HG03103 (cell line): ENCODE data around the gene GNG12.

ENCODE experiments used
- ATAC-seq: cut with Tn5 transposase; IDR thresholded peaks from one replicate; pipeline ENCODE4 v1.9.1; 2021; ENCODE audit warnings: low read depth; ENCODE audit not compliant: unreplicated experiment

Gene GNG12

DNA sequence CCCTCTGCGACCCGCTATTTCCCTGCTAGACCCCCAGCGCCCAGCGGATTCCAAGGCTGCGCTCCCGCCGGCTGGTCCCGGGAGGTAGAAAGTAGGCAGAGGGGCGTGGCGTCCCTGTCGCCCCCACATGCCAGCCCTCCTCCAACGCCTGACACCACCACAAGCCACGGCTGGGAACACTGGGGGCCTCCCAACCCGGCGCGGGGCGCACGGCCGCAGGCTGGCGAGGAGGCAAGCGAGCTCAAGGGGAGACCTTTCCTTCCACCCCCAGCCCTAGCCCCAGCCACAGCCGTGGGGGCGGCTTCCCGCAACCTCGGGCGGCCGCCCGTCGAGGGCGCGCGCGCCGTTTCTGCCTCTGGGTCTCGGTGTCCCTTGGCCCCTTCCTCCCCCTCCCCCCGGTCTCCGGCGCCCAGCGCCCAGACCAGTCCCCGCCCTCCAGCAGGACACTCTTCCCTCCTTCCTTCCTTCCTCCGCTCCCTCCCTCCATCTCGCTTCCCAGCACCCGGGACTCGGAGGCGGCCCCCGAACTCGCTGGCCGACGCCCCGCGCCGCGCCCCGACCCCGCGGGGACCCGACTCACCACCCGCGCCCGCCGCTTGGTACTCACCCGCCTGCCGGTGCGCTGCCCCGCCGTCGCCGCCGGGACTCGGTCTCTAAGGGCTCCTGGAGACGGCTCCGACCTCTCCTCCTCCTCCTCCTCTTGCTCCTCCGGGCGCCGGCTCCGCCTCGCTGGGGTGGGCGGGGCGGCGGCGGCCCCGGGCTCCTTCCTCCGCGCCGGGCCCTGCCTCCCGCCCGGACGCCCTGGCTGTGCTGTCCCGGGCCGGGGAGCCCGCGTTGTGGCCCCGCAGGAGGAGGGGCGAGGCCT lies at the start of gene GNG12:
TSS of gene GNG12 (minus strand) at position 731 of the 865 bp plus-strand sequence. CDS start 125,781 bp downstream, outside the sequence.
- no peak for ATAC-seq

DNA sequence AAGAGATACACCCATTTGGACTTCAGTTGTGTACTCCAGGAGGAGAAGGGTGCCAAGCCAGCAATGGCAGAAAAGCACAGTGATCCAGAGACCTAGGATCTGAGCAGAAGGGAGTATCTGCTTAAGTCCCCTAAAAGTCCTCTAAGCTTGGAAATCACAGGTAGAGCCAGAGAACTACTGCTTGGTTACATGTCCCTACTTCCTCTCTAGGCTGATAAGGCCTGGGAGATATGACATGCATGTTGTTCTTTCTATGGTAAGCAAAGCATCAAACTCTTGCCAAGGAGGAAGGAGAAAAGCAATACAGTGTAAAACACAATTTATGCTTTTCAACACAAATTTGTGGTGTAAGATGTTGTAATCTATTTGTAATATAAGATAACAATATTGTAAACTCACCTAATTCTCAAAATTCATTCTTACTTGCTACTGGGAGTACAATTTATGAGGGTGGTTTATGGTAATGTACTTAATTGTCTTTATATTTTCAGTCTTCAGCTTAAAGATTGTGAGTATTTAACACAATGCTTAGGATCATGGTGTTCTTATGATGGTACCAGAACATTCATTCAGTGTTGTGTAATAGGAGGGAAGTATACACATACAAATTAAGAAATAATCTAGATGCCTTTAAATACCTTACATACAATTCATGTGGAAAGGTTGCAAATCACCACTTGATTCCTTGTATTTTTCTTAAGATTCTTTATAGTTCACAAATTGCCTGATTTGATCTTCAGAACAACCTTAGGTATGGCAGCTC lies 49.1 kb upstream of the GNG12 start:
- no peak for ATAC-seq

GRCh38 chr1:67880056-67880601 lies 46.9 kb upstream of the GNG12 start:
- no peak for ATAC-seq

GRCh38 chr1:67879485-67879884 lies 46.2 kb upstream of the GNG12 start:
- ATAC-seq = no peak

GRCh38 chr1:67874501-67875111 lies 41.3 kb upstream of the GNG12 start:
- no peak for ATAC-seq

GRCh38 chr1:67869233-67869632 lies 36.0 kb upstream of the GNG12 start:
- no peak for ATAC-seq

- no peak for ATAC-seq
Measured at GRCh38 chr1:67863637-67864036, 30.4 kb upstream of the GNG12 start.

- ATAC-seq = no peak
Measured at GRCh38 chr1:67862685-67863084, 29.4 kb upstream of the GNG12 start.

- ATAC-seq = no peak
Measured at GRCh38 chr1:67861856-67862516, 28.7 kb upstream of the GNG12 start.

GRCh38 chr1:67860776-67861175 lies 27.5 kb upstream of the GNG12 start:
- ATAC-seq = no peak

DNA sequence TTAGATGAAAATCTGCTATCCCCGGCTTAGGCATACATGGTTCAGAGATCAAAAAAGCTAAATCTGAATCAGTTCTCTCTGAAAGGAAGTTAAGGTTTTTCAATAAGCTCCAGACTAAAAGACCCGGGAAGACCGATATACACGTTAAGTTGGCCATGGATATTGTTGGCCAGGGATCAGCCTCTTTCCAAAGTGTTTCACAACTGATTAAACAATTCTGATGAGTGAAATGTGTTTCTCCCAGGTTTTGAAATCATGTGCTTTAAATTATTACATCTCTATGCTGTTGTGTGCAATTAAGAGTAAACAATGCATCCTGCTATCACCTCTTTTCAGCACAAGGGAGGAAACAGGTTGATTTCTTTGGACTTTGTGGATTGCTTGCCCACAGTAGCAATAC lies 23.7 kb upstream of the GNG12 start:
- no peak for ATAC-seq

- ATAC-seq = no peak
Measured at GRCh38 chr1:67855961-67856360, 22.7 kb upstream of the GNG12 start.

GRCh38 chr1:67855444-67855843 lies 22.2 kb upstream of the GNG12 start:
- no peak for ATAC-seq

DNA sequence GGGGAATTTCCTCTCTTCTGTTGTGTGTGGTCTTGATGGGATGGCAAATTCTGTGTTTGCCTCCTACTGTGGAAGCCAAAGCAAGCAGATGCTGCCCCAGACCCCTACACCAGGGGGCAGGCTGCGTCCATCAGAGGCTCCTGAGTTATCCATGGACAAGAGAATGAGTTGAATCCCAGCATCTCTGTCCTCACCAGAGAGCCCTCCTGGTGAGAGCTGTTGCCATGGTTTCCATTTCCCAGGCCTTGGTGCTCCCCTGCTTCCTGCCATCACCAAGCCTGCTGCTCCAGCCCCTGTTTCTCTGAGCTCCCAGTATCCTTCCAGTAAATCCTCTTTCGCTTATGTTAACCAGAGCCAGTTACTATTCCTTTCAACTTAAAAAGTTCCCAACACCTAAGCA lies 20.4 kb upstream of the GNG12 start:
- ATAC-seq = no peak

DNA sequence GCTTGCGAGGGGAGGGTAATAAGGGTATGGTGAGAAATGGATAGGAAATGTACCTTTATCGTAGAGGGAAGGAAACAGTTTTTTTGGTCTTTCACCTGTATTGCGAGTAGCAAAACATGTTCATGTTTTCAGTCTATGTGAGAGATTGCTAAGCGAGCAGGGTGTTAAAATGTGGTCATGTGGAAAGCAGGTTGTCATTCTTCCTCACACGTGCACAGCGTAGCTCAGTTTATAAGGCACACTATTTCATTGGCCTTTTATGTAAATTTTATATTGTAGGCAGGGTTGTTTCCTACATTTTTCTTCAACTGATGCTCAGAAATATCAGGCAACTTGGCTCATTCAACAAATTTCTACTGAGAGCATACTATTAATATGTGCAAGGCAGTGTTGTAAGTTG lies 18.5 kb upstream of the GNG12 start:
- ATAC-seq = no peak

GRCh38 chr1:67850611-67851075 lies 17.4 kb upstream of the GNG12 start:
- ATAC-seq = no peak

GRCh38 chr1:67850151-67850551 lies 16.9 kb upstream of the GNG12 start:
- no peak for ATAC-seq

DNA sequence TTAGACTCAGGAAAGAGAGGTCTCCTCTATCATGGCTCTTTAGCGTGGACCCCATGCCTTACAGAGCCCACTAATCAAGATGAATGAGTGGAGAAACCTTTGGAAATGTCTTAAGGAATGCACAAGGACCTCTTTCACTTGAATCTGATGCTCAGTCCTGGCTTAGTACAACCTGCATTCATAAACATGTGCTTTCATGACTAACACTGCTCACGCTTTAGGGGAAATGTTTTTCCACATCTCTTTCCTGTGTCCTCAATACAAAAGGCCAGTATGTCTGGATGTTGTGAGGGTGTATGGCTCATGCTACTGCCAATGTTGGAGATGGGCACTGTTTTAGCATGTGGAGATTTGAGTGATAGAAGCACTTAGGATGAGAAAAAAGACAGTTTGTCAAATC lies 14.2 kb upstream of the GNG12 start:
- ATAC-seq = no peak

GRCh38 chr1:67846538-67846937 lies 13.3 kb upstream of the GNG12 start:
- ATAC-seq = no peak

DNA sequence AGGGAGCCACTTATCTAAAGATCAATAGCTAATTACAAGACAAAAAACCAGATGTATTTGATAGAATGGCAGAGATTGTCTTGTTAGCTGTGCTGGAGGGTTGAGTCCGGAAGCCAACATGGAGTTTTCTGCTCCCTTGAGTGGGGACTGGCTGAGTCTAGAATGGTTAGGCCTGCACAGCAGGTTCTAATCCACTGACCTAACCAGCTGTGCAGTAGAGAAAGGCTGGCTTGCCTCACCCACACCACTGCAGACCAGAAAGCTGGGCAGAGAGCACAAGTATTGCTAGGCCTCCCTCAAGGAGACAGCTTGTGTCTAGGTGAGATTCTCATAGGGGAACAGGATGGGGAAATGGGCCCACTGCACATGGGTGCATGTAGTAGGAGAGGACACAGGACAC lies 11.7 kb upstream of the GNG12 start:
- ATAC-seq = no peak
